ENCODE data around the gene HS6ST1.

GRCh38 chr2:128303095-128303791, 15.4 kb downstream of the HS6ST1 start:
- TF ChIP-seq, protein P1, sequence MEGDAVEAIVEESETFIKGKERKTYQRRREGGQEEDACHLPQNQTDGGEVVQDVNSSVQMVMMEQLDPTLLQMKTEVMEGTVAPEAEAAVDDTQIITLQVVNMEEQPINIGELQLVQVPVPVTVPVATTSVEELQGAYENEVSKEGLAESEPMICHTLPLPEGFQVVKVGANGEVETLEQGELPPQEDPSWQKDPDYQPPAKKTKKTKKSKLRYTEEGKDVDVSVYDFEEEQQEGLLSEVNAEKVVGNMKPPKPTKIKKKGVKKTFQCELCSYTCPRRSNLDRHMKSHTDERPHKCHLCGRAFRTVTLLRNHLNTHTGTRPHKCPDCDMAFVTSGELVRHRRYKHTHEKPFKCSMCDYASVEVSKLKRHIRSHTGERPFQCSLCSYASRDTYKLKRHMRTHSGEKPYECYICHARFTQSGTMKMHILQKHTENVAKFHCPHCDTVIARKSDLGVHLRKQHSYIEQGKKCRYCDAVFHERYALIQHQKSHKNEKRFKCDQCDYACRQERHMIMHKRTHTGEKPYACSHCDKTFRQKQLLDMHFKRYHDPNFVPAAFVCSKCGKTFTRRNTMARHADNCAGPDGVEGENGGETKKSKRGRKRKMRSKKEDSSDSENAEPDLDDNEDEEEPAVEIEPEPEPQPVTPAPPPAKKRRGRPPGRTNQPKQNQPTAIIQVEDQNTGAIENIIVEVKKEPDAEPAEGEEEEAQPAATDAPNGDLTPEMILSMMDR (IDR thresholded peaks at IDR 0.05; ENCODE audit: low read length): no peak
- TF ChIP-seq EZH2 (IDR thresholded peaks at IDR 0.05; ENCODE audit: borderline replicate concordance, low read length): no peak

Measured in OCI-LY1 (cell line).